ENCODE measurements around the gene ADGRG6. TPM values are rescaled to one million over a fixed set of nuclear protein-coding genes. Genes with fewer than 3 reads are reported as not detected.
A peak's percentile ranks its signal among the peaks of the same experiment; 100 is the strongest.

ADGRG6 gene
- total RNA-seq, 4 donors from 2014 or later = 56.6 to 147 (median 69.1) TPM

DNA sequence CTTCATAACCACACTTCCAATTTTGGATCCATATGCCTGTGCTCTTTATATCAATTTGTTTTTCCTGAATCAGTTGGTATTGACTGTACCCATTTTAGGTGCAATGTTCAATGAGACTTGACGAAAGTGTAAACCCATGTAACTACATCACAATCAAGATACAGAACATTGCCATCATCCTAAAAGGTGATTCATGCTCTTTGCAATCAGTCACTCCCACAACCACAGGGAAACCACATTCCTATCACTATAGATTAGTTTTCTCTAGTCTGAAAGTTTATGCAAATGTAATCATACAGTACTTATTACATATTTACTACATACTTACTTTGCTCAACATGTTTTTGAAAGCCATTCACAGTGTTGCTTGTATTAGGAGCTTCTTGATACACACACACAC, 167.4 kb downstream of the ADGRG6 start:
- no peak for DNase-seq (ENCODE audit: low spot score in 2 of 2)
- 80% methylated on average over 1 of the region's 1 CpG for WGBS
- Histone ChIP-seq H3K36me3 (no peaks in the 10 kb centered on the region), H3K9me3 (no peaks in the 10 kb centered on the region), H3K4me3 (no peak overlapping the region), H3K4me1 (no peaks in the 10 kb centered on the region), H3K27me3 (no peaks in the 10 kb centered on the region), H3K27ac (no peak overlapping the region)
- TF ChIP-seq EP300 (IDR thresholded peaks at IDR 0.05) (no peak), POLR2A (IDR thresholded peaks at IDR 0.05) (no peak), POLR2AphosphoS5 (IDR thresholded peaks at IDR 0.05) (no peak)
- TF ChIP-seq, protein P1, sequence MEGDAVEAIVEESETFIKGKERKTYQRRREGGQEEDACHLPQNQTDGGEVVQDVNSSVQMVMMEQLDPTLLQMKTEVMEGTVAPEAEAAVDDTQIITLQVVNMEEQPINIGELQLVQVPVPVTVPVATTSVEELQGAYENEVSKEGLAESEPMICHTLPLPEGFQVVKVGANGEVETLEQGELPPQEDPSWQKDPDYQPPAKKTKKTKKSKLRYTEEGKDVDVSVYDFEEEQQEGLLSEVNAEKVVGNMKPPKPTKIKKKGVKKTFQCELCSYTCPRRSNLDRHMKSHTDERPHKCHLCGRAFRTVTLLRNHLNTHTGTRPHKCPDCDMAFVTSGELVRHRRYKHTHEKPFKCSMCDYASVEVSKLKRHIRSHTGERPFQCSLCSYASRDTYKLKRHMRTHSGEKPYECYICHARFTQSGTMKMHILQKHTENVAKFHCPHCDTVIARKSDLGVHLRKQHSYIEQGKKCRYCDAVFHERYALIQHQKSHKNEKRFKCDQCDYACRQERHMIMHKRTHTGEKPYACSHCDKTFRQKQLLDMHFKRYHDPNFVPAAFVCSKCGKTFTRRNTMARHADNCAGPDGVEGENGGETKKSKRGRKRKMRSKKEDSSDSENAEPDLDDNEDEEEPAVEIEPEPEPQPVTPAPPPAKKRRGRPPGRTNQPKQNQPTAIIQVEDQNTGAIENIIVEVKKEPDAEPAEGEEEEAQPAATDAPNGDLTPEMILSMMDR (IDR thresholded peaks at IDR 0.05) = no peak

DNA sequence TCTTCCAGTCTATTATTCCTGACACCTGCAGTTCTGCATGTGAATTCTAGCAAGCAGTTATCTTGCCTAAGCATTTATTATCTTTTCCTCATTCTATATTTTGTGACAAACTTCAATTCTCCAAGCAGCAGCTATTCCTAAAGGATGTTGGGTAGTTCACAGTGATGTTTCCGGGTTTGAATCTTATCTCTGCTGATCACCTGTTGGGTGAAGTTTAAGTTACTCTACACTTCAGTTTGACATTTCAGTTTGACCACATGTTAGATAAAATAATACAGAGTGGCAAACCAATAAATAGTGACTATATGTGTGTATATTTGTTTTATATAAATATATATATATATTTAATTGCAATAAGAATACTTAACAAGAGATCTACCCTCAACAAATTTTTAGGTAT, 168.6 kb downstream of the ADGRG6 start:
- Histone ChIP-seq H3K36me3 (no peaks in the 10 kb centered on the region), H3K9me3 (no peaks in the 10 kb centered on the region), H3K27ac (no peak overlapping the region), H3K4me3 (no peak overlapping the region), H3K27me3 (no peaks in the 10 kb centered on the region), H3K4me1 (peaks cover 3% of the 10 kb centered on the region)
- no peak for DNase-seq (ENCODE audit: low spot score in 2 of 2)
- WGBS = 74% methylated on average over 1 of the region's 1 CpG
- no peak for TF ChIP-seq POLR2A (IDR thresholded peaks at IDR 0.05)
- no peak for TF ChIP-seq POLR2AphosphoS5 (IDR thresholded peaks at IDR 0.05)
- TF ChIP-seq, protein P1 (IDR thresholded peaks at IDR 0.05) = no peak
- TF ChIP-seq EP300 (IDR thresholded peaks at IDR 0.05) = no peak

- no peaks in the 10 kb centered on the region for H3K27me3 ChIP-seq
- H3K4me3 ChIP-seq = no peak overlapping the region
- WGBS = 6% methylated on average over 13 of the region's 13 CpGs
- no peak overlapping the region for H3K27ac ChIP-seq
- H3K9me3 ChIP-seq = no peaks in the 10 kb centered on the region
- no peak for DNase-seq (ENCODE audit: low spot score in 2 of 2)
- no peak for TF ChIP-seq POLR2AphosphoS5 (IDR thresholded peaks at IDR 0.05)
- TF ChIP-seq, protein P1 (IDR thresholded peaks at IDR 0.05) = peak; percentile 61 to 68
- H3K36me3 ChIP-seq = no peaks in the 10 kb centered on the region
- H3K4me1 ChIP-seq = peaks cover 3% of the 10 kb centered on the region
Measured at GRCh38 chr6:142474531-142475289, 172.9 kb downstream of the ADGRG6 start.

GRCh38 chr6:142476452-142476851, 174.6 kb downstream of the ADGRG6 start:
- Histone ChIP-seq H3K4me3 (no peak overlapping the region), H3K27me3 (no peaks in the 10 kb centered on the region), H3K27ac (no peak overlapping the region), H3K36me3 (no peaks in the 10 kb centered on the region), H3K4me1 (peaks cover 3% of the 10 kb centered on the region), H3K9me3 (no peaks in the 10 kb centered on the region)
- TF ChIP-seq POLR2A (IDR thresholded peaks at IDR 0.05) (no peak), POLR2AphosphoS5 (IDR thresholded peaks at IDR 0.05) (no peak), EP300 (IDR thresholded peaks at IDR 0.05) (no peak)
- TF ChIP-seq, protein P1 (IDR thresholded peaks at IDR 0.05) = no peak
- DNase-seq (ENCODE audit: low spot score in 2 of 2) = no peak
- 90% methylated on average over 2 of the region's 2 CpGs for WGBS

DNA sequence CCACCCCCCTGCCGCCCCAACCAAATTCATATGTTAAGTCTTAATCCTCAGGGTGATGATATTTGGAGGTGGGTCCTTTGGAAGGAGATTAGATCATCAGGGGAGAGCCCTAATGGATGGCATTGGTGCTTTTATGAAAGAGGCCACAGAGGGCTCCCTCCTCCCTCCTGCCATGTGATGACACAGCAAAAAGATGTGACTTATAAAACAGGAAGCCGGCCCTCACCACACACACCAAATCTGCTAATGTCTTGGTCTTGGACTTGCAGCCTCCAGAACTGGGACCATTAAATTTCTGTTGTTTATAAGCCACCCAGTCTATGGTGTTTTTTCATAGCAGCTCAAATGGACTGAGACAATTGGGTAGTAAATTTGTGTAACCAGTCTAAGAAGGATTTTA, 176.3 kb downstream of the ADGRG6 start:
- no peak for DNase-seq (ENCODE audit: low spot score in 2 of 2)
- Histone ChIP-seq H3K4me3 (no peak overlapping the region), H3K27me3 (no peaks in the 10 kb centered on the region), H3K36me3 (no peaks in the 10 kb centered on the region), H3K9me3 (no peaks in the 10 kb centered on the region), H3K27ac (no peak overlapping the region), H3K4me1 (peaks cover 3% of the 10 kb centered on the region)
- 85% methylated on average over 2 of the region's 2 CpGs for WGBS
- no peak for TF ChIP-seq POLR2A (IDR thresholded peaks at IDR 0.05)
- TF ChIP-seq, protein P1 (IDR thresholded peaks at IDR 0.05) = no peak
- no peak for TF ChIP-seq POLR2AphosphoS5 (IDR thresholded peaks at IDR 0.05)
- no peak for TF ChIP-seq EP300 (IDR thresholded peaks at IDR 0.05)

All from suprapubic skin (tissue), 4 donors.